AG08395 (cell line): Measurements from ENCODE around the gene CLEC16A.
"Not testable (repeated sequence)": the region's sequence is repeated elsewhere in the genome, so short reads cannot be mapped to it uniquely, and the experiment has no call there.

Experiments used
- DNase-seq: peaks from one replicate; pipeline ENCODE4 v3.0.0; 2012; ENCODE audit warnings: mixed read lengths, low spot score

Gene CLEC16A

GRCh38 chr16:10966129-10966528 is 21.8 kb downstream of the CLEC16A start:
- no peak for DNase-seq

DNA sequence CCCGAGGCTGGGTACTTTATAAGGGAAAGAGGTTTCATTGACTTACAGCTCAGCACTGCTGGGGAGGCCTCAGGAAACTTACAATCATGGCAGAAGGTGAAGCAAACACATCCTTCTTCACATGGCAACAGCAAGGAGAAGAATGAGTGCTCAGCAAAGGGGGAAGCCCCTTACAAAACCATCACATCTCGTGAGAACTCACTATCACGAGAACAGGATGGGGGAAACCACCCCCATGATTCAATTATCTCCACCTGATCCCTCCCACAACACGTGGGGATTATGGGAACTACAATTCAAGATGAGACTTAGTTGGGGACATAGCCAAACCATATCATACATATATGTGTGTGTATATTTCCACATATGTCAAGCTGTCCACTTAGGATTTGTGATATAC is 22.2 kb downstream of the CLEC16A start:
- not testable (repeated sequence) for DNase-seq

- DNase-seq, result no peak
Measured at GRCh38 chr16:10967986-10968385, 23.6 kb downstream of the CLEC16A start.

DNA sequence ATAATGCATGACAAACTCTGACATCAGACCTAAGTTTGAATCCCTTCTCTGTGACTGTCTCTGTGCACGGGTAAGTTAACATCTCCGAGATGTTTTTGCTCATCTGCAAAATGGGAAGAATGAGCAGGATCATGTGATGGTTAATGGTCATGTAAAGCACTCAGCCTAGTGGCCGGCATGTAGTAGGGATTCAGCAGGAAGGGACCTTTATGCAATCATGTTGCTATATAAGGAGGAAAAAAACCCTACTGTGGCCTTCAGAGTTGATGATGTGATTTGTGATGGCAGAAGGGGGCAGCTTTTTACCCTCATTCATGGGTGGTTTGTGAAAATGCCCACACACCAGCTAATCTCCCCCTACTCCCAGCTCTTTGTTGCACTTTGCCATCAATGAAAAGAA is 24.1 kb downstream of the CLEC16A start:
- DNase-seq, result no peak

DNA sequence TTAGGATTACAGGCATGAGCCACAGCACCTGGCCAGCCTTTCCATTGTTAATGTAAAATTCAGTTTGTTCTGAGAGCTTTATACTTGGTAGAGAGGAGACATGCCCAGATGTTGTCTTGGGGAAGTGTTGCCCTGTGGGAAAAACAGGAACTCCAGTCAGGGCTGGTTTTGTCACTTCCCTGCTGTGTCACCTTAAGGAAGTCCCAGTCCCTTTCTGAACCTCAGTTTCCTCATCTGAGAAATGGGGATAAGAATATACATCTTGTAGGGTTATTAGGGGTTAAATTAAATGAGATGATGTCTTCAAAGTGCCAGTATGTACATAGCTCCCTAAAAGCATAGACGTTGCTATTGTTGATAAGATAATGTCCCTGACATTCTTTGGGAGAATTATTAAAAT is 25.3 kb downstream of the CLEC16A start:
- DNase-seq, result no peak

DNA sequence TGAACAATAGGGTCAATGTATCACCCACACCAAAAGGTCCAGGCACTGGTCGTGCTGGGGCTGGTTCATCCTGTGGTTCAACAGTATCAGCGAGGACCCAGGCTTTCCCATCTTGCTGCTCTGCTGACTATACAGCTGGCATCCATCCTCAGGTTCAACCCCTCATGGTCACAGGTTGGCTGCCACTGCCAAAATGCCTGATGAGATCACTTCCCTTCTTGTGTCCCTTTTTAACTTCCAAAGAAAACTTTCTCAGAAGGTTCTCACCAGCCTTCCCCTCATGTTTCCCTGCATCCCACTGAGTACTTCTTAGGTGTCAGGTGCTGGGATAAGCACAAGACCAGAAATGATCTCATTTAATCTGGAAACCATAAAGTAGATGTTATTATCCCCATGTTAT is 25.7 kb downstream of the CLEC16A start:
- no peak for DNase-seq

DNA sequence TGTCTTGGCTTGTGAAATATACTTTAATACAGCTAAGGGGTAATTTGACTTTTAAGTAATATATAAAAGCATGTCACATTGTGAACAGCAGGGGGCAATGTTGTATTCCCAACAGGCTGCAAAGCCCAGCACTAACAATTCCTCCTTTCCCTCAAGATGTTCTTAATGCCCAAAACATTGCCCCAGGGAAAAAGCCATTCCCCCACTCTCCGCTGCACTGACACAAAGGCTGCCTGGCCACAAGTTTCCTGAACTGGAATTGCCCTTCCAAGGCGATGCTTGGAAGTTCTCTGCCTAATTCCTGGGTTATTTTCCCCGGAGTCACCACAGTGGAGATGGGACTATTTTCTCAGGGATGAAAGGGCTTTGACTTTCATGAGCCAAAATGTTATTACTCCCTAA is 27.2 kb downstream of the CLEC16A start:
- peak; percentile 86 for DNase-seq

DNA sequence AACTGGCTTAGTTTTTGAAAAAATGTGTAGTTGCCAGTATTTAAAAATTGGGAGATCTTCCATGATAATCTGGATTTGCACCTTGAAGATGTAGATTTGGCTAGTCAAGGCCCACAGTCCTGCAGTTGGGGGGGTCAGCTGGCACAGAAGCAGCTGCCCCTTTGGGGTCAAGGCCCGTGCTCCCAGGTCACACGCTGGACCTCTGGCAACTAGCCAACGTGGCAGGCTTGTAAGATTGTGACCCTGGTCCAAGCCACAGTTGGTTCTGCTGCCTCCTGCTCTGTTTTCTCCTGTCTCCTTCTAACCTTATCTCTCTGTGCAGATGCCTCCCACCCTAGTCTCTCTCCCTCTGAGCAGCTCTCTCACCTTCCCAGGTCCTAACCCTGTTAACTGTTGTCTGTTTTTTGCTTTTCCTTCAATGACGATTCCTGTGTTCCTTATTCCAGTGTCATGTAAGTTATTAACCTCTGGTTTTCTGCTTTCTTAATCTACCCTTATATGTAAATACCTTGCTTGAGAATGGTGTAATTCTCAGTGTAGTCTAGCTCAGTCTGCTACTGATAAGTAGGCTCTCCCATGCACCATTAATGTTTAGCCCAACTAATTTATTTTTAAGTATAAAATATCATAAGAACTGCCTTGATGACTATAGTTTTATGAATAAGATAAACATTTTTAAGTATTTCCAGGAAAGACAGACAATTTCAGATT is 27.9 kb downstream of the CLEC16A start:
- DNase-seq, result no peak

DNA sequence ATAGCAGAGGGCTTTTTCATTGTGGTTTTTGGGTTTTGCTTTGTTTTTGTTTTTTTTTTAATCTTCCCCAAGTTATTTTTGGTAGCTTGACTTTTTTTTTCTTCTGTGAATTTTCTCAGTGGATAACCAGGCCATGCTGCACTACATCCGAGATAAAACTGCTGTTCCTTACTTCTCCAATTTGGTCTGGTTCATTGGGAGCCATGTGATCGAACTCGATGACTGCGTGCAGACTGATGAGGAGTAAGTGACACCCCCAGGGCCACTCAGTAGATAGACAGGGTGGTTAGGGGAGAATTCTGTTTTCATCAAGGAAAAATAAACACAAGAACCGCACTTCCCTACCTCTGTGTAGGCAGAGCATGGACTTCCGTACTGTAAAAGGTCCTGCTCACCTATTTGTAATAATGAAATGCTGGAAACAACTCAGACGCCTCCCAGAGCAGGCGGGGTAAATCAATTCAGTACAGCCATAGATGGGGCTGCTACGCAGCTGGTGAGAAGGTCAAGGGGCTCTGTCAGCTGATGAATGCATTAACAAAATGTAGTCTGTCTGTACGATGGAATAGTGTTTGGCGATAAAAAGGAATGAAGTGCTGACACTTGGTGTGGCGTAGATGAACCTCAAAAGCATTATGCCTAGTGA is 28.6 kb downstream of the CLEC16A start:
- no peak for DNase-seq

DNA sequence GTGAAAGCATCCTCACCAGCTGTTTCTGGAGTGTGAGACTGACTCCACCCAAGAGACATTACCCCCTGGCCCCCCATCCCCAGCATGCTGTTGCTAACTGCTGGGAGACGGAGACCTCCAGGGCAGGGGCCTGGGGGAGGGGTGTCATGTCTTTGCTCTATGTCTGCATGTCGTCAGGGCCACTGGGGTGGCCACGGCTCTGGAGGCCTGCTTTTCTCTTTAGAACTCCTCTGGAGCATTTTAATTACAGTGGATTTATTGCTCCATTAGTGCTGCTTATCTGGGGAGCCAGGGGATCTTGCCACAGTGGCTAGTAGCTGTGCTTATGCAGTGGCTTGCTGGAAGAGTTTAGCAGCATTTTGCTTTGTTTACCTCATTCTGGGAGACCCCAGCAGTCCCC is 32.3 kb downstream of the CLEC16A start:
- DNase-seq, result no peak

- no peak for DNase-seq
Measured at GRCh38 chr16:10978124-10978523, 33.8 kb downstream of the CLEC16A start.

DNA sequence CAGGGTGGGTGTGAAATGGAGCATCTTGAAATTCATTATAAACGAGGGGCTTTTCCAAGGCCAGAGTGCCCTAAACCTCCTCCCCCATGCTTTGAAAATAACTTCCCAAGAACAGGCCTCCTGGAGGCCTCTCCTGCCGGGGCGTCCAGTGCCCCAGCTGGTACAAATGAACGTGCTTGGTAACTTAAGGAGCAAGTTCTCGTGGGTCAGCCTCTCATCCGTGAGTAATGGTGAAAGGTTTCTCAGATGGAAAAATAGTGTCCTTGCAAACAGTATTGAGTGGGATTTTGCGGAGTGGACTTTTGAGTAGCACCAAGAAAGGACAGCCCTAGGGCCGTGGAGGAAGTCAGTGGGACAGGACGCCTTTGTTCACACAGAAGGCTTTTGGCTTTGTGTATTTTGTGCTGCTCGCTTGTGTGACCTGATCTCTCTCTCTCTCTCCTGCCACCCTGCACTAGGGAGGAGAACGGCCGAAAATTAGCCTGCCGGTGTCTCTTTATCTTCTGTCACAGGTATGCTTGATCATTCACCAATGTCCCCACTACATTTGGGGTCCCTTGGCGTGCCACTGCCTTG is 34.6 kb downstream of the CLEC16A start:
- DNase-seq, result no peak

DNA sequence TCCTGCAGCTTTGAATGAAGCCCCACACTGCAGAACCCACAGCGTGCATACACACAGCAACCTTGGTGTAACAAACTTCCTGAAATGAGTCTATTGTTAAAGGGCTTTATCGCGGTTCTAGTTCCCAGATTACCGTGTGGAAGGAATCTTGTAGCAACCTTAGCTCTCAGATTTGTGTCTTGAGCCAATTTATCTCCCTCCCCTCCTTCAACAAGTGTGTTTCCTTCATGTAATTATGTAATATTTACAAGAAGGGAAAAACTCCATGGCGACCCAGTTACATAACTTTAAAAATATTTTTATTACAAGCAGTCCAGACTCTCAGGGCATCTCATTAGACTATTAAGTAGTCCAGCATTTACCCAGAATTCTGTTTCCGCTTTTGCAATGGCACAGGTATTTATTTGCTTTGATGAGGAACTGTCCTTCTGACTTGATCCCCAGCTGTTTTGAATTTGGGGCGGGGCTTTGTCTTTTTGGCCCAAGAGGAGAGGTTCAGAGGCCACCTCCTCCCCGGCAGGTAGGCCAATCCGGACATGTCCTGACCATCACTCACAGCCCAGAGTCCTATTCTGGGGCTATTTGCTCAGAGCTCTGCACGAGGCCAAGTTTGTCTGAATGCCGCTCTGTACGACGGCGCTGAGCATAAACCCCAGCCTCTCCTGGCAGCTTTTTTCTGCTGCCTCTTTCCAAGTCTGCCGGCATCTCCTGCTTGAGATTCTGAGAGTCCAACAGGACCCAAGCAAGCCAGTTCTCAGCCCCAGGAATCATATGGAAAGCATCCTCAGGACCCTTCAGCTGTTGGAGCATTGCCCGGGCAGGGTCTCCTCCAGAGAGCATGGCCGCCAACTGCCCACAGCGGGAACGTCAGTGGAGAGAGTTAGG is 35.6 kb downstream of the CLEC16A start:
- DNase-seq, result peak; percentile 43

DNA sequence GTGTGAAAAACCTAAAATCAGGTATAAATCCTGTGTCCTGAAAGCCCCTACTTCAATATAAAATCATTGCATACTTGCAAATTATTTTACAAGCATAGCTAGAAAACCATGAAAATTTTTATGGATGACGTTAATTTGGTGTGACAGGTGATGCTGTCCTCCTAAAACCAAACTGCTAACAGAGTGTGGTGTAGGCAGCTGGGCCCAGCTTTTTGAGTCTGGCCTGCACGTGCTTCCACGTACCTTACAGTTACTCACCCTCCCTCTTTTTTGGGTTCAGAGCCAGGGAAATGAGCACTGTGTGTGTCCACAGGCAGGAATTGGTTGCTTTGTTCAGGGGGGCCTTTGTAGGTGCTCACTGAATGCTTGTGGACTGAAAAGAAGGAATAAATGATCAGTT is 36.4 kb downstream of the CLEC16A start:
- DNase-seq, result no peak

GRCh38 chr16:10981697-10982216 is 37.4 kb downstream of the CLEC16A start:
- DNase-seq, result no peak

GRCh38 chr16:10982465-10983150 is 38.2 kb downstream of the CLEC16A start:
- DNase-seq, result no peak

GRCh38 chr16:10983159-10983558 is 38.8 kb downstream of the CLEC16A start:
- no peak for DNase-seq

- DNase-seq, result peak; percentile 52
Measured at GRCh38 chr16:10984509-10984908, 40.1 kb downstream of the CLEC16A start.

DNA sequence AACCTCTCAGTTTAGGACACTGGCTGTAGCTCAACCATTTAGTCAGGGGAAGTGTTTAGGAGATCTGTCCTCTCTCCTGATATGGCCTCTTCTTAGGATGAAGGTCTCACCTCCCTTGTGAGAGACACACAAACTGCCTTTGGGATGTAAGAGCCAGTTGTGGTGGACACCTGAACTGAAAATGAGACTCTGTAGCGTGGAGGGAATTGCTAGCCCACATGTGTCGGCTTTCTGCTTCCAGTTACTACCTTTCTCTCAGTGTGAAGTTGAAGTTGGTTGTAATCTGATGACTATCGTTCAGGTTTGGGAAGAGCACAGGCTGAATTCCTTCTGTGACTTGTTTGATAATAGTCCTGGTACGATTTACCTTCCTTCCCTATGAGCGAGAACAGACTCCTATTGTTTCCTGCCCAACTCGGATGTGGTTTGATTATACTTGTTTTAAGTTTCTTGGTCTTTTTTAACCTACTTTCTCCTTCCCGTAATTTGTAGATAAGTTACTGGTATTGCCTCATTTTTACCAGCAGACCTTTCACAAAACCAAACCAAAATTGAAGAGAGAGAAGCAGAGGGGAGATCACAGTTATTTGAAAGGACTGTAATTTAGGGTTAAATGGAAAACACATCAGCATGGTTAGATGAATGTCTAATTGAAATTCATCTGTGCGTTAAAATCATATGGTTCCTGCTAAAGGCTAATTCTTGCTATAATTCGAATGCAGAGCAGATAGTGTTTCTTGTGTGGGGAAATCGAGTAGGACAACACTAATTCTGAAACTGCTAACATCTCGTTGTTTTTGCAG is 43.2 kb downstream of the CLEC16A start:
- no peak for DNase-seq

GRCh38 chr16:10988164-10988803 is 43.9 kb downstream of the CLEC16A start:
- DNase-seq, result no peak
